Measurements from ENCODE around the gene SLCO1A2. TPM values are rescaled to one million over a fixed set of nuclear protein-coding genes. Genes with fewer than 3 reads are reported as not detected.
A peak's percentile ranks its signal among the peaks of the same experiment; 100 is the strongest.

SLCO1A2 gene
- total and polyA plus RNA-seq, 2 of the 13 experiments (the other 11 are each of a cell fraction or from before 2014, with no cell fraction given) = not detected

DNA sequence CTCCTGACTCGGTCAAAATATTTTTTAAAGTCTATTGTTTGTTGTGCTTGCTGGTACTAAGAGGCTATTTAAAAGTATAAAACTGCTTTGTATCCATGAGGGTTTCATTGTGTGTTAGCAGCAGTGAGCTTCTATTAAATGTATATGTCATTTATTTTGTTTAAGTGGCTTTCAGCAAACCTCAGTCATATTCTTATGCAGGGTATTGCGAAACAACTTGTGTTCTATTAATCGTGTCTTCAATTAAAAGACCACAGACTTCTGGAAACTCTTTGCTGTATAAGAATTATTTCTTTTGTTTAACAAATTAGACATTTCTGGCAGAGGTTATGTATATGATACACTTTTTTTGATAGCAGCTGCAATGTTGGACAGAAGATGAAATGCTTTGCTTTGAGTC, 44.5 kb upstream of the SLCO1A2 start:
- no TSS peak for BruUV-seq (replicated peaks)
- DNase-seq (ENCODE audit: low spot score) (no peak), ATAC-seq (no peak), FAIRE-seq (no peak)
- Histone ChIP-seq H3K9ac (ENCODE audit: insufficient read depth, low read depth, low read length) (no peak overlapping the region), H2AFZ (ENCODE audit: low read length) (no peak overlapping the region), H3K27me3 (ENCODE audit: control insufficient read depth in 1 of 2, insufficient read depth in 2 of 2, low read length in 2 of 2) (no peaks in the 10 kb centered on the region), H3K4me2 (ENCODE audit: low read depth, low read length) (no peak overlapping the region), H3K4me1 (ENCODE audit: insufficient read depth, low read length) (no peaks in the 10 kb centered on the region), H3K9me3 (ENCODE audit: low read length) (no peaks in the 10 kb centered on the region), H3K4me3 (replicated peaks in 1 of 3; ENCODE audit: insufficient read depth in 1 of 3, low read depth in 2 of 3, low read length in 3 of 3) (no peak overlapping the region), H3K36me3 (replicated peaks in 1 of 2; ENCODE audit: control insufficient read depth in 1 of 2, insufficient read depth in 2 of 2, low read length in 2 of 2) (no peaks in the 10 kb centered on the region), H3K79me2 (ENCODE audit: insufficient read depth, low read length) (no peaks in the 10 kb centered on the region), H4K20me1 (ENCODE audit: insufficient read depth, low read length) (no peaks in the 10 kb centered on the region), H3K27ac (ENCODE audit: extremely low read length, insufficient read depth, low read length) (no peak overlapping the region)
- peak; percentile 82 for TF ChIP-seq CEBPB (IDR thresholded peaks at IDR 0.05; ENCODE audit: borderline replicate concordance, low read depth, low read length)
- TF ChIP-seq, protein P1, sequence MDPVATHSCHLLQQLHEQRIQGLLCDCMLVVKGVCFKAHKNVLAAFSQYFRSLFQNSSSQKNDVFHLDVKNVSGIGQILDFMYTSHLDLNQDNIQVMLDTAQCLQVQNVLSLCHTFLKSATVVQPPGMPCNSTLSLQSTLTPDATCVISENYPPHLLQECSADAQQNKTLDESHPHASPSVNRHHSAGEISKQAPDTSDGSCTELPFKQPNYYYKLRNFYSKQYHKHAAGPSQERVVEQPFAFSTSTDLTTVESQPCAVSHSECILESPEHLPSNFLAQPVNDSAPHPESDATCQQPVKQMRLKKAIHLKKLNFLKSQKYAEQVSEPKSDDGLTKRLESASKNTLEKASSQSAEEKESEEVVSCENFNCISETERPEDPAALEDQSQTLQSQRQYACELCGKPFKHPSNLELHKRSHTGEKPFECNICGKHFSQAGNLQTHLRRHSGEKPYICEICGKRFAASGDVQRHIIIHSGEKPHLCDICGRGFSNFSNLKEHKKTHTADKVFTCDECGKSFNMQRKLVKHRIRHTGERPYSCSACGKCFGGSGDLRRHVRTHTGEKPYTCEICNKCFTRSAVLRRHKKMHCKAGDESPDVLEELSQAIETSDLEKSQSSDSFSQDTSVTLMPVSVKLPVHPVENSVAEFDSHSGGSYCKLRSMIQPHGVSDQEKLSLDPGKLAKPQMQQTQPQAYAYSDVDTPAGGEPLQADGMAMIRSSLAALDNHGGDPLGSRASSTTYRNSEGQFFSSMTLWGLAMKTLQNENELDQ (CRISPR knock-in tag; IDR thresholded peaks at IDR 0.05; ENCODE audit: borderline replicate concordance) = no peak
- intact Hi-C loops (cut with micrococcal nuclease; ENCODE audit: unreplicated experiment) (no loop called here), in situ Hi-C loops (cut with HindIII; ENCODE audit: extremely low pct_ligation_motif_present, low pct_unique_long_range_greater_than_20kb) (no loop called here)
- POLR2A ChIA-PET = no interaction called here
- CTCF ChIA-PET (ENCODE audit: low intra/inter-chr PET ratio, low total read pairs) = no interaction called here
- WGBS (ENCODE audit: low lambda C conversion rate) = 79% methylated on average over 3 of the region's 3 CpGs

DNA sequence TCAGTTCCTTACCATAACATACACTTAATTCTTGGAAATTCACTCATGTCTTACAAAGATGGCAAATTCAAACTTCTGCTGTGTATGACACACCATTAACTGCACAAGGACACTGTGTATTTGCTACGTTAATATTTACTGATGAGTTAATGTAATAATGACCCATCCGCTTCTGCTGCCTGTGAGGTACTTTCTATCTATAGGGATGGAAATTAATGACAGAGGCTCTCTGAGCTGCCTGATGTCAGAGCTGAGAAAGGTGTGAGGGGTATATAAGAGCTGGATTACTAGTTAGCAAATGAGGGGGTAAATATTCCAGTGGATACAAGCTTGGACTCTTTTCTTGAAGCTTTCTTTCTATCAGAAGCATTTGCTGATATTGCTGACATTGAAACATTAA, 37.9 kb upstream of the SLCO1A2 start, which contains the start of gene IAPP:
Gene IAPP (plus strand): TSS at position 301 of the 400 bp plus-strand sequence. CDS start 450 bp downstream, outside the sequence.
- H3K4me3 ChIP-seq (replicated peaks in 1 of 3; ENCODE audit: insufficient read depth in 1 of 3, low read depth in 2 of 3, low read length in 3 of 3) = no peak within 1 kb of the TSS
- ChIA-PET POLR2A (no interaction called here), CTCF (ENCODE audit: low intra/inter-chr PET ratio, low total read pairs) (no interaction called here)
- no peaks in the 10 kb centered on the region for H3K79me2 ChIP-seq (ENCODE audit: insufficient read depth, low read length)
- in situ Hi-C loops (cut with HindIII; ENCODE audit: extremely low pct_ligation_motif_present, low pct_unique_long_range_greater_than_20kb) (no loop called here), intact Hi-C loops (cut with micrococcal nuclease; ENCODE audit: unreplicated experiment) (no loop called here)
- H4K20me1 ChIP-seq (ENCODE audit: insufficient read depth, low read length) = no peaks in the 10 kb centered on the region
- no peak for FAIRE-seq
- 10% methylated on average over 2 of the region's 2 CpGs for WGBS (ENCODE audit: low lambda C conversion rate)
- BruUV-seq (replicated peaks) = no TSS peak
- no peak within 1 kb of the TSS for H3K4me2 ChIP-seq (ENCODE audit: low read depth, low read length)
- H2AFZ ChIP-seq (ENCODE audit: low read length) = no peak within 1 kb of the TSS
- H3K27ac ChIP-seq (ENCODE audit: extremely low read length, insufficient read depth, low read length) = no peak within 1 kb of the TSS
- H3K9me3 ChIP-seq (ENCODE audit: low read length) = no peaks in the 10 kb centered on the region
- TF ChIP-seq ZSCAN22 (CRISPR knock-in tag; IDR thresholded peaks at IDR 0.05) (no peak), KDM3A (CRISPR knock-in tag; IDR thresholded peaks at IDR 0.05; ENCODE audit: low read depth) (no peak), ZNF20 (CRISPR knock-in tag; IDR thresholded peaks at IDR 0.05) (no peak), ZNF225 (CRISPR knock-in tag; IDR thresholded peaks at IDR 0.05) (no peak), ZNF652 (CRISPR knock-in tag; IDR thresholded peaks at IDR 0.05; ENCODE audit: borderline replicate concordance, low read depth) (no peak)
- DNase-seq (ENCODE audit: low spot score) = no peak
- ATAC-seq = no peak
- H3K9ac ChIP-seq (ENCODE audit: insufficient read depth, low read depth, low read length) = no peak within 1 kb of the TSS
- no peaks in the 10 kb centered on the region for H3K36me3 ChIP-seq (replicated peaks in 1 of 2; ENCODE audit: control insufficient read depth in 1 of 2, insufficient read depth in 2 of 2, low read length in 2 of 2)
- no peaks in the 10 kb centered on the region for H3K27me3 ChIP-seq (ENCODE audit: control insufficient read depth in 1 of 2, insufficient read depth in 2 of 2, low read length in 2 of 2)
- no peaks in the 10 kb centered on the region for H3K4me1 ChIP-seq (ENCODE audit: insufficient read depth, low read length)
